Kidney epithelial cell (primary cell): Measurements from ENCODE around the gene RCAN2. TPM values are rescaled to one million over a fixed set of nuclear protein-coding genes. Genes with fewer than 3 reads are reported as not detected.
A peak's percentile ranks its signal among the peaks of the same experiment; 100 is the strongest.

ENCODE experiments used
- DNase-seq: peaks from one replicate; pipeline ENCODE4 v3.0.0-alpha.2; 2010; ENCODE audit warnings: low read depth
- H3K27me3 ChIP-seq: 2 replicates; pipeline ENCODE4 v1.6.0; 2011; ENCODE audit warnings: low read length; ENCODE audit not compliant: control insufficient read depth, insufficient read depth
- H3K36me3 ChIP-seq: 2 replicates; pipeline ENCODE4 v1.5.1; 2011; ENCODE audit warnings: low read length; ENCODE audit not compliant: control insufficient read depth, insufficient read depth
- H3K4me3 ChIP-seq: 2 replicates; pipeline ENCODE4 v1.5.1; 2011; ENCODE audit warnings: low read depth, mild to moderate bottlenecking, control low read depth, low read length
- CTCF ChIP-seq: IDR thresholded peaks from 2 replicates; pipeline ENCODE4 v1.5.1; 2011; ENCODE audit warnings: mild to moderate bottlenecking, moderate library complexity, low read length, control low read depth, inconsistent platforms; ENCODE audit not compliant: insufficient read depth, poor library complexity, severe bottlenecking
- total RNA-seq: library from RNA; depleted of rRNA; stranded (reverse); fragments of >200 nt; gene quantifications from 2 replicates; pipeline ENCODE4 v1.2.3, GENCODE V29; 2015

The RCAN2 gene
- total RNA-seq, 1 donor from 2014 or later, result 6.2 TPM

- H3K36me3 ChIP-seq, result no peaks in the 10 kb centered on the region
- no peak overlapping the region for H3K4me3 ChIP-seq
- no peaks in the 10 kb centered on the region for H3K27me3 ChIP-seq
- TF ChIP-seq CTCF, result no peak
- DNase-seq, result no peak
Observed at GRCh38 chr6:46234156-46234556, 257.1 kb downstream of the RCAN2 start.

- no peak overlapping the region for H3K4me3 ChIP-seq
- H3K27me3 ChIP-seq, result no peaks in the 10 kb centered on the region
- DNase-seq, result no peak
- TF ChIP-seq CTCF, result no peak
- H3K36me3 ChIP-seq, result no peaks in the 10 kb centered on the region
Observed at GRCh38 chr6:46233129-46233528, 258.1 kb downstream of the RCAN2 start.

GRCh38 chr6:46222286-46222685 lies 269.0 kb downstream of the RCAN2 start:
- no peak overlapping the region for H3K4me3 ChIP-seq
- no peak for DNase-seq
- TF ChIP-seq CTCF, result no peak
- no peaks in the 10 kb centered on the region for H3K27me3 ChIP-seq
- no peaks in the 10 kb centered on the region for H3K36me3 ChIP-seq

GRCh38 chr6:46221222-46221793 lies 269.9 kb downstream of the RCAN2 start:
- peak; percentile 4 for DNase-seq
- peak; percentile 90 for TF ChIP-seq CTCF
- H3K4me3 ChIP-seq, result no peak overlapping the region
- no peaks in the 10 kb centered on the region for H3K36me3 ChIP-seq
- no peaks in the 10 kb centered on the region for H3K27me3 ChIP-seq

- Histone ChIP-seq H3K36me3 (no peaks in the 10 kb centered on the region), H3K4me3 (no peak overlapping the region), H3K27me3 (no peaks in the 10 kb centered on the region)
- DNase-seq, result no peak
- TF ChIP-seq CTCF, result no peak
Observed at GRCh38 chr6:46220352-46221221, 270.7 kb downstream of the RCAN2 start.

- H3K4me3 ChIP-seq, result no peak overlapping the region
- H3K27me3 ChIP-seq, result no peaks in the 10 kb centered on the region
- DNase-seq, result no peak
- H3K36me3 ChIP-seq, result no peaks in the 10 kb centered on the region
- no peak for TF ChIP-seq CTCF
Observed at GRCh38 chr6:46219661-46220060, 271.6 kb downstream of the RCAN2 start.
